ENCODE measurements around the gene HDAC2. TPM values are rescaled to one million over a fixed set of nuclear protein-coding genes. Genes with fewer than 3 reads are reported as not detected.

The HDAC2 gene
- total RNA-seq, 1 donor from 2014 or later: 67.8 TPM

DNA sequence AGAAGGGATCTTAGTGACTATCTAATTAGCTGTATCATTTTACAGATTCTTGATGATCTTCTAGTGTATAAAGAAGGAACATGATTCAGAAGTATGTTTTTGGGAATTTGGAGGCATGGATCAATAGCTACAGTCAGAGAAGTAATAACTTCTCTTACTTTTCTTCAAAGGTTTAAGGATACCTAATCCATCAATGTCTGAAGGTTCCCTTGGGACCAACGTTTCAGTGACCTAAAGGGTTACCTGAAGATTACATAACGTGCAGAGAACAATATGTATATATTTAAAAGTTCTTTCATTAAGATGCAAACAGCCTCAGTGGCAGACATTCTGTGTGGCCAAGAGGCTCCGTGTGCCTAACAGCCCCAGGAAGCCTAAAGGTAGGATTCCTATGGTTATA lies 3.2 kb downstream of the HDAC2 start:
- no peaks in the 10 kb centered on the region for H3K9me3 ChIP-seq
- no peak overlapping the region for H3K27ac ChIP-seq
- H3K36me3 ChIP-seq: no peaks in the 10 kb centered on the region
- no peak for DNase-seq (ENCODE audit: extremely low spot score in 2 of 2)
- TF ChIP-seq POLR2A (IDR thresholded peaks at IDR 0.05) (no peak), POLR2AphosphoS5 (IDR thresholded peaks at IDR 0.05; ENCODE audit: insufficient read depth in 1 of 2, low read depth in 1 of 2) (no peak), CTCF (IDR thresholded peaks at IDR 0.05) (no peak)
- no peaks in the 10 kb centered on the region for H3K27me3 ChIP-seq
- intact Hi-C loops (cut with DNase I): no loop called here
- peaks cover 53% of the 10 kb centered on the region for H3K4me1 ChIP-seq
- H3K4me3 ChIP-seq: no peak overlapping the region

DNA sequence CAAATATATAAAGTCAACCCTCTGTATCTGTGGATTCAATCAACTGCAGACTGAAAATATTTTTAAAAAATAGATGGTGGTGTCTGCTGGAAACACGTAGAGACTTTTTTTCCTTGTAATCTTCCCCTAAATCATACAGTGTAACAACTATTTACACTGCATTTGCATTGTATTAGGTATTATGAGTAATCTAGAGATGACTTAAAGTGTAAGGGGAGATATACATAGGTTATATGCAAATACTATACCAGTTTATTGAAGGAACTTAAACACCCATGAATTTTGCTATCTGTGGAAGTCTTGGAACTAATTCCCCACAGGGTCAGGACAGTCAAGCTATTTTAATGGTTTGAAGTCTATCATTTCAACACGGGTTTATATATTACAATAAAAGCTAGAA lies 10.2 kb downstream of the HDAC2 start:
- TF ChIP-seq POLR2A (IDR thresholded peaks at IDR 0.05): no peak
- no peak for TF ChIP-seq POLR2AphosphoS5 (IDR thresholded peaks at IDR 0.05; ENCODE audit: insufficient read depth in 1 of 2, low read depth in 1 of 2)
- no peak for TF ChIP-seq CTCF (IDR thresholded peaks at IDR 0.05)
- Histone ChIP-seq H3K27me3 (no peaks in the 10 kb centered on the region), H3K4me3 (no peak overlapping the region), H3K4me1 (peaks cover 22% of the 10 kb centered on the region), H3K9me3 (no peaks in the 10 kb centered on the region), H3K36me3 (peaks cover 0 to 11% of the 10 kb centered on the region in 2 donors), H3K27ac (no peak overlapping the region)
- intact Hi-C loops (cut with DNase I): no loop called here
- DNase-seq (ENCODE audit: extremely low spot score in 2 of 2): no peak

- intact Hi-C loops (cut with DNase I): no loop called here
- no peak for TF ChIP-seq CTCF (IDR thresholded peaks at IDR 0.05)
- TF ChIP-seq POLR2AphosphoS5 (IDR thresholded peaks at IDR 0.05; ENCODE audit: insufficient read depth in 1 of 2, low read depth in 1 of 2): no peak
- TF ChIP-seq POLR2A (IDR thresholded peaks at IDR 0.05): no peak
These were observed 11.7 kb downstream of the HDAC2 start for GRCh38 chr6:113959235-113959634.

DNA sequence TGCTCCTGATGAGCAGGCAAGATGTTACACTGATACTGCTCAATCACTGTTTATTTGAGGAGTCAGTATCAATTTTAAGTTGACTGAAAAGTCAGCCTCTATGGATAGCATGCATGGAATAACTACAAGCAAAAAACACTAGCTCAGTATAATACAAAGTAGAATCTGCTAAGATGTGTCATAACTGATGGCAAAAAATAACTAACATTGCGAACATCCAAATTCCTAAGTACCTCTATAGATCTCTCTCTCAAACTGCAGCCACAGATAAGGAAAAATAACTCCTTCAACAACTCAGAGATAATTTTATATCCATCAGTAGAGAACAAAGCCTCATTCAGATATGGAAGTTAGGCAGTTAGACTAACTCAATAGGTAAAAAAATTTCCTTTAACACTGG lies 16.3 kb downstream of the HDAC2 start:
- H3K4me3 ChIP-seq: no peak overlapping the region
- no peak overlapping the region for H3K27ac ChIP-seq
- no peaks in the 10 kb centered on the region for H3K9me3 ChIP-seq
- H3K36me3 ChIP-seq: peaks cover 0 to 32% of the 10 kb centered on the region in 2 donors
- DNase-seq (ENCODE audit: extremely low spot score in 2 of 2): no peak
- no peaks in the 10 kb centered on the region for H3K27me3 ChIP-seq
- intact Hi-C loops (cut with DNase I): no loop called here
- no peaks in the 10 kb centered on the region for H3K4me1 ChIP-seq
- TF ChIP-seq POLR2AphosphoS5 (IDR thresholded peaks at IDR 0.05; ENCODE audit: insufficient read depth in 1 of 2, low read depth in 1 of 2) (no peak), CTCF (IDR thresholded peaks at IDR 0.05) (no peak), POLR2A (IDR thresholded peaks at IDR 0.05) (no peak)

More at GRCh38 chr6:113959235-113959634, 11.7 kb downstream of the HDAC2 start:
- no peak for DNase-seq (ENCODE audit: extremely low spot score in 2 of 2)
- Histone ChIP-seq H3K4me1 (peaks cover 11% of the 10 kb centered on the region), H3K36me3 (peaks cover 0 to 21% of the 10 kb centered on the region in 2 donors), H3K27ac (no peak overlapping the region), H3K27me3 (no peaks in the 10 kb centered on the region), H3K9me3 (no peaks in the 10 kb centered on the region), H3K4me3 (no peak overlapping the region)

- no peaks in the 10 kb centered on the region for H3K27me3 ChIP-seq
- H3K36me3 ChIP-seq: peaks cover 0 to 35% of the 10 kb centered on the region in 2 donors
- TF ChIP-seq CTCF (IDR thresholded peaks at IDR 0.05) (no peak), POLR2A (IDR thresholded peaks at IDR 0.05) (no peak), POLR2AphosphoS5 (IDR thresholded peaks at IDR 0.05; ENCODE audit: insufficient read depth in 1 of 2, low read depth in 1 of 2) (no peak)
- no peaks in the 10 kb centered on the region for H3K4me1 ChIP-seq
- H3K27ac ChIP-seq: no peak overlapping the region
- DNase-seq (ENCODE audit: extremely low spot score in 2 of 2): no peak
- no peak overlapping the region for H3K4me3 ChIP-seq
- H3K9me3 ChIP-seq: no peaks in the 10 kb centered on the region
- intact Hi-C loops (cut with DNase I): no loop called here
These were observed 17.6 kb downstream of the HDAC2 start for GRCh38 chr6:113953346-113953745.
